ENCODE measurements around the gene STK11IP.

STK11IP gene

GRCh38 chr2:219628235-219628985 is 30.8 kb downstream of the STK11IP start:
- TF ChIP-seq, protein P1, sequence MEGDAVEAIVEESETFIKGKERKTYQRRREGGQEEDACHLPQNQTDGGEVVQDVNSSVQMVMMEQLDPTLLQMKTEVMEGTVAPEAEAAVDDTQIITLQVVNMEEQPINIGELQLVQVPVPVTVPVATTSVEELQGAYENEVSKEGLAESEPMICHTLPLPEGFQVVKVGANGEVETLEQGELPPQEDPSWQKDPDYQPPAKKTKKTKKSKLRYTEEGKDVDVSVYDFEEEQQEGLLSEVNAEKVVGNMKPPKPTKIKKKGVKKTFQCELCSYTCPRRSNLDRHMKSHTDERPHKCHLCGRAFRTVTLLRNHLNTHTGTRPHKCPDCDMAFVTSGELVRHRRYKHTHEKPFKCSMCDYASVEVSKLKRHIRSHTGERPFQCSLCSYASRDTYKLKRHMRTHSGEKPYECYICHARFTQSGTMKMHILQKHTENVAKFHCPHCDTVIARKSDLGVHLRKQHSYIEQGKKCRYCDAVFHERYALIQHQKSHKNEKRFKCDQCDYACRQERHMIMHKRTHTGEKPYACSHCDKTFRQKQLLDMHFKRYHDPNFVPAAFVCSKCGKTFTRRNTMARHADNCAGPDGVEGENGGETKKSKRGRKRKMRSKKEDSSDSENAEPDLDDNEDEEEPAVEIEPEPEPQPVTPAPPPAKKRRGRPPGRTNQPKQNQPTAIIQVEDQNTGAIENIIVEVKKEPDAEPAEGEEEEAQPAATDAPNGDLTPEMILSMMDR (IDR thresholded peaks at IDR 0.05): no peak
- no peak for DNase-seq
- Mint-ChIP-seq H3K27me3 (ENCODE audit: low read depth, poor library complexity) (peaks cover 43% of the 10 kb centered on the region), H3K36me3 (ENCODE audit: low read depth) (no peaks in the 10 kb centered on the region), H3K4me3 (peak overlapping the region; percentile 73), H3K9me3 (no peaks in the 10 kb centered on the region), H3K27ac (no peak overlapping the region), H3K4me1 (peaks cover 37% of the 10 kb centered on the region)

- peaks cover 35% of the 10 kb centered on the region for H3K27me3 Mint-ChIP-seq (ENCODE audit: low read depth, poor library complexity)
- H3K4me3 Mint-ChIP-seq: peak overlapping the region; percentile 73
- TF ChIP-seq, protein P1 (IDR thresholded peaks at IDR 0.05): no peak
- H3K36me3 Mint-ChIP-seq (ENCODE audit: low read depth): no peaks in the 10 kb centered on the region
- no peak overlapping the region for H3K27ac Mint-ChIP-seq
- no peak for DNase-seq
- peaks cover 45% of the 10 kb centered on the region for H3K4me1 Mint-ChIP-seq
- H3K9me3 Mint-ChIP-seq: no peaks in the 10 kb centered on the region
Observed at GRCh38 chr2:219628986-219629901, 31.6 kb downstream of the STK11IP start.

DNA sequence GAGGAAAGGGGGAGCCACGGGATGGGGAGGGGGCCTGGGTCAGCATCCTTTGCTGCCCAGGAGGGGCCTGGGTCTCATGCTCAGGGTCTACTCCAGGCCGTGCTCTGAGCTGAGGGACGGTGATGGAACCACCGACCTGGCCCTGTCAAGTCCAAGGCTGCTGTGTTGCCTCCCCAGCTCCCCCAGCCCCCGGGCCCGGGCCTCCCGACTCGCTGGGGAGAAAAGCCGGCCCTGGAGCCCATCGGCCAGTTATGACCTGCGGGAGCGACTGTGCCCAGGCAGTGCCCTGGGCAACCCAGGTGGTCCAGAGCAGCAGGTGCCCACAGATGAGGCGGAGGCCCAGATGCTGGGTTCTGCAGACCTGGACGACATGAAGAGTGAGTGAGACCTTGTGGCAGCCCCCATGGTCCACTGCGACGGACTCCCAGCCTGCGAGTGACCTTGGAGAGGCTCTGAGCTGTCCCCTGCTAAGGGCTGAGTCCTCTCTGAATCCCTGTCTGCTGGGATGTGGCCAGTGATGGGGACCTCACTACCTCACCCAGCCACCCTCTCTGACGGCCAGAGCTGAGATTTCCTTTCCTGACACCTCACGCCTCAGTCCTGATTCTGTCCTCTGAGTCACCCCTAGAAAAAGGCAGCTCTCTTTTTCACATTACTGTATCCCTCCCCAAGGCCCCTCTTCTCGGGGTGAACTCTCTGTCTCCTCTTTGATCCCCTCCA is 32.5 kb downstream of the STK11IP start:
- DNase-seq: no peak
- Mint-ChIP-seq H3K4me3 (peak overlapping the region; percentile 61), H3K27ac (no peak overlapping the region), H3K27me3 (ENCODE audit: low read depth, poor library complexity) (peaks cover 30% of the 10 kb centered on the region), H3K9me3 (no peaks in the 10 kb centered on the region), H3K36me3 (ENCODE audit: low read depth) (no peaks in the 10 kb centered on the region), H3K4me1 (peaks cover 45% of the 10 kb centered on the region)
- TF ChIP-seq, protein P1 (IDR thresholded peaks at IDR 0.05): no peak

DNA sequence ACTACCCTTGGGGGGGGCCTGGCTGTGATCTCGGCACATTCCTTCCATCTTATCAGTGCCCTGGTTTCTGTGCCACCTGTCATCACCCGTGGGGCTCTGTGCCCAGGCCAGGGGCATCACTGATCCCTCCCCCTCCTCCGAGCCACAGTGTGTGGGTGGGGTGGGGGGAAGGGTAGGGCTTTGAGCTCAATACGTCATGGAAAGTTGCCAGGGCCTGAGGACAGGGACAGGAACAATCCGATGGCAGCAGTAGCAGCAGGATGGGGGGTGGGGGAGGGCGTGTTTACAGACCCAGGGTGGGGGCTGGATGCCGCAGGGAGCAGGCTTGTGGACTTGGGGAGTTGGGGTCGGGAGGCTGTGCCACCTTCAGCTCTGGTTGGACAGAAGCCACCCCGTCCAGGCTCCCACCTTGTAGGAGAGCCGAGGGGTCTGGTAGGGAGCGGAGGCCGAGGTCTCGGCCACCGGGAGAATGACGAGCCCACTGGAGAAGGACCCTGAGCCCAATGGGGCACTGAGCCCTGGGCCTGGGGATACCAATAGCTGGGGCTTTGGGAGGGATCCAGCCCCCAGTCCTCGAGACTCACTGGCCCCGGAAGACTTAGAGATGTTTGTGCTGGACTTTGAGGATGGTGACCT is 33.2 kb downstream of the STK11IP start:
- TF ChIP-seq, protein P1 (IDR thresholded peaks at IDR 0.05): no peak
- H3K4me3 Mint-ChIP-seq: peak overlapping the region; percentile 61

GRCh38 chr2:219631406-219631891 is 33.8 kb downstream of the STK11IP start:
- Mint-ChIP-seq H3K27me3 (ENCODE audit: low read depth, poor library complexity) (peaks cover 22% of the 10 kb centered on the region), H3K27ac (no peak overlapping the region), H3K36me3 (ENCODE audit: low read depth) (no peaks in the 10 kb centered on the region), H3K4me3 (no peak overlapping the region), H3K4me1 (peaks cover 45% of the 10 kb centered on the region), H3K9me3 (no peaks in the 10 kb centered on the region)
- TF ChIP-seq, protein P1 (IDR thresholded peaks at IDR 0.05): no peak
- no peak for DNase-seq

More for the DNA sequence above, 33.2 kb downstream of the STK11IP start:
- Mint-ChIP-seq H3K4me1 (peaks cover 45% of the 10 kb centered on the region), H3K27me3 (ENCODE audit: low read depth, poor library complexity) (peaks cover 25% of the 10 kb centered on the region), H3K27ac (no peak overlapping the region), H3K9me3 (no peaks in the 10 kb centered on the region), H3K36me3 (ENCODE audit: low read depth) (no peaks in the 10 kb centered on the region)
- no peak for DNase-seq
